GM19023 (cell line): ENCODE data around the gene NCKAP5L.
A peak's percentile ranks its signal among the peaks of the same experiment; 100 is the strongest.
"Not testable (repeated sequence)": the region's sequence is repeated elsewhere in the genome, so short reads cannot be mapped to it uniquely, and the experiment has no call there.

Experiments
- ATAC-seq: cut with Tn5 transposase; IDR thresholded peaks from one replicate; pipeline ENCODE4 v1.9.1; 2021; ENCODE audit warnings: mild to moderate bottlenecking, moderate library complexity; ENCODE audit not compliant: unreplicated experiment

NCKAP5L gene, protein sequence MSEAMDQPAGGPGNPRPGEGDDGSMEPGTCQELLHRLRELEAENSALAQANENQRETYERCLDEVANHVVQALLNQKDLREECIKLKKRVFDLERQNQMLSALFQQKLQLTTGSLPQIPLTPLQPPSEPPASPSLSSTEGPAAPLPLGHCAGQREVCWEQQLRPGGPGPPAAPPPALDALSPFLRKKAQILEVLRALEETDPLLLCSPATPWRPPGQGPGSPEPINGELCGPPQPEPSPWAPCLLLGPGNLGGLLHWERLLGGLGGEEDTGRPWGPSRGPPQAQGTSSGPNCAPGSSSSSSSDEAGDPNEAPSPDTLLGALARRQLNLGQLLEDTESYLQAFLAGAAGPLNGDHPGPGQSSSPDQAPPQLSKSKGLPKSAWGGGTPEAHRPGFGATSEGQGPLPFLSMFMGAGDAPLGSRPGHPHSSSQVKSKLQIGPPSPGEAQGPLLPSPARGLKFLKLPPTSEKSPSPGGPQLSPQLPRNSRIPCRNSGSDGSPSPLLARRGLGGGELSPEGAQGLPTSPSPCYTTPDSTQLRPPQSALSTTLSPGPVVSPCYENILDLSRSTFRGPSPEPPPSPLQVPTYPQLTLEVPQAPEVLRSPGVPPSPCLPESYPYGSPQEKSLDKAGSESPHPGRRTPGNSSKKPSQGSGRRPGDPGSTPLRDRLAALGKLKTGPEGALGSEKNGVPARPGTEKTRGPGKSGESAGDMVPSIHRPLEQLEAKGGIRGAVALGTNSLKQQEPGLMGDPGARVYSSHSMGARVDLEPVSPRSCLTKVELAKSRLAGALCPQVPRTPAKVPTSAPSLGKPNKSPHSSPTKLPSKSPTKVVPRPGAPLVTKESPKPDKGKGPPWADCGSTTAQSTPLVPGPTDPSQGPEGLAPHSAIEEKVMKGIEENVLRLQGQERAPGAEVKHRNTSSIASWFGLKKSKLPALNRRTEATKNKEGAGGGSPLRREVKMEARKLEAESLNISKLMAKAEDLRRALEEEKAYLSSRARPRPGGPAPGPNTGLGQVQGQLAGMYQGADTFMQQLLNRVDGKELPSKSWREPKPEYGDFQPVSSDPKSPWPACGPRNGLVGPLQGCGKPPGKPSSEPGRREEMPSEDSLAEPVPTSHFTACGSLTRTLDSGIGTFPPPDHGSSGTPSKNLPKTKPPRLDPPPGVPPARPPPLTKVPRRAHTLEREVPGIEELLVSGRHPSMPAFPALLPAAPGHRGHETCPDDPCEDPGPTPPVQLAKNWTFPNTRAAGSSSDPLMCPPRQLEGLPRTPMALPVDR (N-terminal part only)

DNA sequence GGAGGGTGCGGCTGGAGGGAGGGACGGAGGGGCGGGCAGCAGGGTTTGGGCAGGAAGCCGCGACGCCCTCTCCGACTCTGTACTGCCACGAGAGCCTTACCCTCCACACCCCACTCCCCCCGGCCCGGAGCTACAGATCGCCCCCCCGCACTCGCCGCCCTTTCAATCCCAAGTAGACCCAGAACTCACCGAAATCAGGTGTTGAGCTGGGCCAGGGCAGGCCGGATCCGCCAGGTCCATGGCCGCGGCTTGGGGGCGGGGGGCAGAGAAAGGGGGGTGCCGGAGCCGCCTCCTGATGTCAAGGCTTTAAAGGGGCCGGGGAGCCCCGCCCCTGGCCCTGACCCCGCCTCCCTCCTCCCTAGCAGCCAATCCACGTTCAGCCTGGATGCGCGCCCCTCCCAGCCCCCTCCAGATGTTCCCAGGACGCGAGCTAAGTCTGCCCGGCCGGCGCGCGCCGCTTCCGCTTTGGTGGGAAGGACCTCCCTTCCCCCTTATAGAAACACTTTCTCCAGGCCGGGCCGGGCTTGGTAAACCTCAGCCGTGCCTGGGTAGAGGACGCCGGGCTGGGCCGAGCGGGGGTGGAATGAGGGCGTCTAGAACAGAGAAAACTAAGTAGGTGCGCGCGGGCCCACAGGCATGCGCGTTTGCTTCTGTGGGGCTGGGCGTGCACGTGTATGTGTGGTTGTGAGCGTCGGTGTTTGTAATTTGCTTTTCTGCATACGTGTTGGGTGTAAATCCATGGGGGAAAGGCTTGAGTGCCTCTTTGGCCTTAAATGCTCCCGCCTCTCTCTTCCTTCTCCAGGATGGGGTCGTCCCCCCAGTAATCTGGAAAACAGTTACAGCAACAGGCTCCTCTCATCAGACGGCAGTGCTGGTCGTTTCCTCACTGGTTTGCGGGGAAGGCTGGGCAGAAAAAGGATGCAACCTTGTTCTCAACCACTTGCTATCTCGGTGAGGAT, at the start of gene NCKAP5L:
NCKAP5L (minus strand) TSS at position 281 of the 959 bp plus-strand sequence. CDS start 24,369 bp downstream, outside the sequence.
- peak; percentile 94 for ATAC-seq

DNA sequence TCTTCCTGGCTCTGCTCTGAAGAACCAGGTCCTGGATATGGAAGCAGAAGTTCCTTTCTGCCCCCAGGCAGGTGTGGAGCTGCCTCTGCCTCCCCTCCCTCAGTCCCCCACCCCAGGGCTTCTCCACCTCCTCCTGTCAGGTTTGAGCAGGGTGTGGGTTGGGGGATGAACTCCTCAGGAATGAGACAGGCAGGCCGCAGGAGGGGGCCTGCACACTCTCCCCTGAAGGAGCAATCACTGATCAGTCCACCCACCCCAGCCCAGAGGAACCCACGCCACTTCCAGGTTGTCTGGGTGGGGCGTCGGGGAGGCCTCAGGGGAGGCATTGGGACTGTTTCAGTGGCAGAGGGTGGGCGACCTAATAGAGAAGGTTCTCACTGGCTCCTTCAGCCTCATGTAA, 48.9 kb upstream of the NCKAP5L start:
- no peak for ATAC-seq

DNA sequence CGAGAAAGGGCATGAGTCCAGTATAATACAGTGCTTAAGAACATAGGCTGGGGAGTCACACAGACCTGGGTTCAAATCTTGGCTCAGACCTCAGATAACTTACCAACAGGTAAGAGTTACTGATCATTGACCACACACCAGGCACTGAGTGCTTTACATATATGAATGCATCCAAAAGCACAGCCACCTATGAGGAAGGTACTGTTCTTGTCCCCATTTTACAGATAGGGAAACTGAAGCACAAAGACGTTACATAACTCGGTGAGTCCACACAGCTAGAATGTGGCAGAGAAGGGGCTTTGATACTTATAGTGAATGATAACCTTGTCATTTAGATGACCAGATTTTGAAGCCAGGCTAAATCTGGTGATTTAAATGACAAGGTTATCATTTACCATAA, 47.9 kb upstream of the NCKAP5L start:
- ATAC-seq = no peak

DNA sequence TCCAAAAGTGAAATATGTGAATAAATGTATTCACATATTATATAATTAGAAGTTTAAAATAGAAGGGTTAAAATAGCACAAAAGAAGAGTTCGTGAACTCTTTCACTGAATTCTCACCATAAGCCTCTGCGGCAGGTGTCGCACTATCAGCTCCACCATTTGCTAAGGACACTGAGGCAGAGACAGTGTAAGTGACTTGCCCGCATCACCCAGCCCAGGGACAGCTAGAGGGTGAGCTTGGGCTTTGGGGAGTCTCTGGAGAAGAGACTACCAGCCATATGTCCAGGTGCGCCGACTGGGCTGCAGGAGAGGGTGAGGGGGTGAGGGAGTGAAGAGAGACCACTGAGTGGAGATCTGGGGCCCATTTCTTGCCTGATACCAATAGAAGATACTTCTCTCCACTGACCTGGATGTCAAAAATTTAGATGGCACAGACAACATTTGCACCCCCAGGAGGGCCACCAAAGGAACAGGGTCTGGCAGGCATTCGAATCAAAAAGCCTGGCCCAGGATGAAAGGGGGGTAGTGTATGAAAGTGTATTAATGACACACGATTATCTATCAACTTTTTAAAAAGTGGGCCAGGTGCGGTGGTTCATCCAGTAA, 47.0 kb upstream of the NCKAP5L start:
- ATAC-seq = no peak

DNA sequence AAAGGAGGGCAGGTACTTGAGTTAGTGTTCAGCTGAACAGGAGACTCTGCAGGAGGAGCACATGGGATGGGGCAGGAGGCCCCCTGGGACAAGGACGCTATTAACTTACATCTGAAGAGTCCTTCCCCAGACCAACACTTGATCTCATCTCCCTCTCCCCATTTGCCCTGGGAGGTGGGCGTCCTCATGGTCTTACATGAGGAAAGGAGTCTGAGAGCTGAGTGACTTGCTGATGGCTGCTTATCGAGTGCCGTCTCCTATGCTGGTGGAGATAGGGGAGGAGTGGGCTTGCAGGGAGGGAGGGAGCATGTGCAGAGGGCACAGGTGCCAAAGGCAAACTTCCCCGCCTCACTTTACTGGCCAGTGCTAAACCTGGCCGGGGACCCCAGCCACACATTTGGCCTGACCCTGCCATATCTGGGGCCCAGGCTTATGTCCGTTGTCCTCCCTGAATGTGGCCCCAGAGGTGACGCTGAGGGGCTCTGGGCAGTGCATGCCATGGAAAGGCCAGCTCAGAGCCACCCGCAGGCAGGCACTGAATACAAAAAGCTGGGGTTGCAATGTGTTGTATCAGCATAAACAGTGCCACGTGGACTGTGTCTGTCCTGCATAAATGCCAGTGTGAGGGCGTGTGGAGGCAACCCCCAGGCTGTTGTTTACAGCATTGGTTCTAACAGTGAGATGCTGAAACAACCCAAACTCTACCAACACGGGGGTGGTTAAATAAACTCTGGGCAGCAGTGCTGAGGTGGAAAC, 46.1 kb upstream of the NCKAP5L start:
- no peak for ATAC-seq

DNA sequence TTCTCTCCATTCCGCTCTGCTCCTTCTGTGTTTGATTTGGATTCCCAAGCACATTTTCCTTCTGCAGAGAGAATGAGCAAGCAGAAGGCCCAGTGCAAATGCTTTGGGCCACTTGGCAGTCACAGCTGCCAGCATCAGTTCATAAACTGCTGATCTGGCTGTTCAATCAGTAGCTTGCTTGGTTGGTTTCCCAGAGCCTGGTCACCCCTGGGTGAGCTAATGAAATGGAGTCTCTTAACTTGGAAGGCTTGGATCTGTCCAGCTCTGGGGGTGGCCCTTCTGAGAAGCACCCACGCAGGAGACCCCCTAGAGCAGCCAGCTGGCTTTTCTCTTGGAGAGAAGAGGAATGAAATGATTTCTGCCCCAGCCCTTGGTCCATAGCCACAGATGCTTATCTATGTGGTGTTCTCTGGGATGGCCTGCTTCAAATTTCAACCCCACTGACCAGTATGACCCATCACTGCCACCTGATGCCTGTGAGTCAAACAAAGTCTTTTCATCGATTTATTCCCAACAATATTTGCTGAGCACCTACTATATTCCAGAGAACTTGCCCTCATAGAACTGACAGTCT, 45.2 kb upstream of the NCKAP5L start:
- no peak for ATAC-seq

DNA sequence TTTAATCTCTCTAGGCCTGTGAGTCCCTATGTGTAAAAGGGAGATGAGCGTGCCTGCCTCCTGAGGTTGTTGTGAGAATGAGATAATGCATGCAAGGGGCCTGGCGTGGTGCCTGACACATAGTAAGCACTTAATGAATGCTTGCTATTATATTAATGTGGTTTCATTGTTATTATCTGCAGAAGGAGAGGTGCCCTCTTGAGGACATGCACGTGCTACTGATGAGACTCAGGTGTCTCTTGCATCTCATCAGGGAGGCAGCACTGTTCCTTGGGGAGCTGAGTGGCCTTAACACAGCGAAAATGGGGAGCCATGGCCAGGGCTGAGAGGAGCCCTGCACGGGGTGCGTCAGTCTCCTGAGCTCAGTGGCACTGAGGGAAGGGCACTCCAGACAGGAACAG, 44.6 kb upstream of the NCKAP5L start:
- no peak for ATAC-seq

DNA sequence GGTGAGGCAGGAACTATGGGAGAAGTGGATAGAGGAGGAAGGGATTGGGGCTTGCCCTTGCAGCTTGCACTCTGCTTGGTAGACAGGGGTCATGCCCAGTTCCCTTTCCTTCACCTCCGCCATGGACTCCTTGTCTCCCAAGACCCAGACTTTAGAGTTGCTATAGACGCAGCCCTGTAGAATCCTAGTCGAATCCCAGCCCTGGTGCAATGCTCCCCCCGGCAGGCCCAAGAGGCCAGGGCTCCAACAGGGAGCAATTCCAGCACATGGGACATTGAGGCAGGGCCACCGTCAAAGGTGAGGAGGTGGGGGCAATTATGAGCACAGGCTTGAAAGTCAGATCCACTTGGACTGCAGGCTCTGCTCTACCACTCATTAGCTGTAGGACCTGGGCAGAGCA, 44.2 kb upstream of the NCKAP5L start:
- no peak for ATAC-seq

DNA sequence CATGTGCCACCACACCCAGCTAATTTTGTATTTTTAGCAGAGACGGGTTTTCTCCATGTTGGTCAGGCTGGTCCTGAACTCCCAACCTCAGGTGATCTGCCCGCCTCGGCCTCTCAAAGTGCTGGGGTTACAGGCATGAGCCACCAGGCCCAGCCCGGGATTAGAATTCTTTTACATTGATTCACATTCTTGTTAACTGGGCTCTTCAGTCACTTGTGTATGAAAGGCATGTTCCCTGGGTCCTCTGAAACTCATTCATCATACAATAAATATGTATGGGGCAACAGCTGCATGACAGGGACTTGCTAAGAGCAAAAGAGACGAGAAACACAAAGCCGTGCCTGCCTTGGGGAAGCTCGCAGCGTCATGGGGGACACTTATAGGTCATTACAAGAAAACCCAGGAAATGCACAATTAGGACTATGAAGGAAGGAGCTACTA, 43.6 kb upstream of the NCKAP5L start:
- not testable (repeated sequence) for ATAC-seq

DNA sequence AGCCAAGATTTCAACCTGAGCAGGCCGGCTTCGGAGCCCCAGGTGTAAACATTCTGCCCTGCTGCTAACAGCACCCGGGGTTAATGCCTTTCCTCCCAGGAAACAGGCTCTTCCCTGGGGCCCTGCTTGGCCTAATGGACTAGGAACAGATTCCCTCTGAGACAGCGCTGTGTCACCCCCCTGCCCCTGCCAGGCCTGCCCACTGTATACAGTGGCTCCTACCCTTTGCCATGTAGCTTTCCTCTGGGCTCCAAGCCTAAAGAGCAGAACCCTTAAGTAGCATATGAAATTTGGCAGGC, 43.0 kb upstream of the NCKAP5L start:
- no peak for ATAC-seq

DNA sequence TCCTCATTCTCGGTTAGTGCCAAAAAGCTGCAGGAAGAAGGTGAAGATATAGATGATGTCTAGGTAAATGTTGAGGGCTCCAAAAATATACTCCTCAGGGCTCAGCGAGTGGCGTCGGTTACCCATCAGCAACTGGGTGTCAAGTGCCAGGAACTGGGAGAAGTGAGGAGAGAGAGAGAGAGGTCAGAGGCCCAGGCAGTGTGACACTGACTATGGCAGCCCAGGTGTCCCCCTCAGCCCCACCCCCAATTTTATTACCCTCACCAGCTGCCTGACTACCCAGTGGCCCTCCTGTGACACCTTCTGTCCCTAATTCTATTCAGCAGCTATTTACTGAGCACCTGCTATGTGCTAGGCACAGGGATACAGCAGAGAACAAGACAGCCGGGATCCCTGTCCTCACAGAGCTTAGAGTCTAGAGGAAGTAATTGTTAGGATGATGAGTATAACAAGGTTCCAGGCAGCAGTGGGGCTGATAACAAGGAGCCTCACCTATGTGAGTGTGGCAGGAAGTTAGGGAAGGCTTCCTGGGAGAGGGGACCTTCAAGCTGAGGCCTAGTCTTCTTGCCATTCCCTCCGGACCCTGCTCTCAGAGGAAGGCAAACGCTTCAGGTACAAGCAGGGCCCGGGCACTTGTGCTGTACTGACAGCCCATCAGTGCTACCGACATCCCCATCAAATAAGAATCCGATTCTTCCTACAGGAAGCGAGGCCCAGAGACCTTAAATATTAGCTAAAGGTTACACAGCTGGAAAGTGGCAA, 42.5 kb upstream of the NCKAP5L start:
- ATAC-seq = no peak

DNA sequence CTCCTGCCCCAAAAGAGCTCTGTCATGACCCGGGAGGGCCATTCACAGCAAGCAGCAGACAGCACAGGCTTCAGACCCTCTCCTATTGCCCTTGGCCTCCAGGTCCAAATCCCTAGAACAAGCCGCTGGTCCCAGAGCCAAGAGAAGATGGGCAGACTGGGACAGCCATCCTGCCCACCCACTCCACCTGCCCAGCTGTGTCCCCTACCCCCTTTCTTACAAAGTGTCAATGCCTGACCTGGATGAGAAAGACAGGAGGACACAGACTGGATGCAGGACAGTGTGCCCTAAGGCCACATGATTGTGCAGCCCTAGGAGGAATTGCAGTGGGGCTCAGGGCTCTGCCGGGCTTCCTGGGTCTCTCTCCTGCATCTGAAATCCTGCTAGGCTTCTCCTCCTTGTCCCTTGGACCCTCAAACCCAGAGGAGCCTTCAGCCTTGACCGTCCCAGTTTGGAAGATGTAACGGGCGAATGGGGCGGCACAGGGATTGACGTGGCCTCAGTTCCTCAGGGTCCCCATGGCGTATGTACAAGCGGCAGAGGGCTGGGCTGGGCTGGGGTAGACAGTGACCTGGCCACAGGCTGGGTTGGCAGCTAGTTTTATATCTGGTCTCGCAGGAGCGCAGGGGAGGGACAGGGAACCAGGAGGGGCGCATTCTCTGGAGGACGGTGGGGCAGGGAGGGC, 41.7 kb upstream of the NCKAP5L start:
- ATAC-seq = no peak

DNA sequence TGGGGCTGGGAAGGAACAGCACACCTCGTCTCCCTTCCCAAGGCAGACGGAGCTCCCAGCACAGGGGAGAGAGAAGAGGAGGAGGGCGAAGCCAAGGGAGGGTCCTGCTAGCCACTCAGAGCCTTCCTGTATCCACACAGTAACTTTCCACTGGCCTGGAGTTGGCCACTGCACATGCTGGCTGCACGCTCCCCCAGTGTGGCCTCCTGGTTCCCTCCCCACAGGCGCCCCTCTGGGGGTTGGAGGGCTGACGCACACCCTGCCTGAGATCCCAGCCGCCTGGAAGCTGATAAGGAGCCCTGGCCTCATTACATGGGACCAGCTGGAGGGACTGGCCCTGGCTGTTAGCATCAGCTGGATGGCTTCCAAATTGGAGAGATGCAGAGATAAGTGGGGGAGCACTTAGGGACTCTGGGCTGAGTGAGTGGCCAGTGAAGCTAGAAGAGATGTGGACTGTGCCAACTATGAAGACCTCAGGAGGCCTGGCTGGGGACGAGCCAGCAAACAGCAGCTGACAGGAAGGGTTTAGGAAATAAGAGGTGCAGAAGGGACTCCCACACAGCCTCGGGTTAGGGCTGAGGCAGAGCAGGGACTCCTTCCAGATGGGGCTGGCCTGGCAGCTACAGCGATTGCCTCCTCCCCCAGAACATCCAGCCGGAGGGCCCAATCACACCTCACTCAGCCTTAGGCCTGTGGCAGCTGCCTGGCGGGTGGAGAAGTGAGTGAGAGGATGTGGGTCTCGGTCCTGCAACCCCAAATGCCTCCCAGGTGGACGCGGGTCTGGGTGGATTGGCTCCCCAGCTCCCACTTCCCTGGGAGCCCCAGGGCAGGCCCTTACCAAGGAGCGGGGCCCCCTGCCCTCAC, 41.0 kb upstream of the NCKAP5L start:
- ATAC-seq = no peak

DNA sequence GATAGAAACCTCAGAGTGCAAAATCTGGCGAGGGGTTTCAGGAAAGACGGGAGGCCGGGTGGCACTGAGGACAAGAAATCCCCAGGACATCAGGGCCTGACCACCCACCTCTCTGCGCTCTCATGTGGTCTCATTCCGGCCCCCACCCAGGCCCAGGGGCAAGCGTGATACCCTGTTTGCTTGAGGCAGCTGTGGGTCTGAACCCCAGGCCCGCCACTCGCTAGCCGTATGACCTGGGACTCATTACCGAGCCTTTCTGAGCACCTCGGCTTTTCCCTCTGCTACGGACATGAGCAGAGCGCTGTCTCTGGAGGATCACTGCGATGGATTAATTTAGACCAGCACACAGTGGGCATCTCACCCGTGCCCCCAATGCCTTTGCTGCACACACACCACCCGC, 40.2 kb upstream of the NCKAP5L start:
- no peak for ATAC-seq

DNA sequence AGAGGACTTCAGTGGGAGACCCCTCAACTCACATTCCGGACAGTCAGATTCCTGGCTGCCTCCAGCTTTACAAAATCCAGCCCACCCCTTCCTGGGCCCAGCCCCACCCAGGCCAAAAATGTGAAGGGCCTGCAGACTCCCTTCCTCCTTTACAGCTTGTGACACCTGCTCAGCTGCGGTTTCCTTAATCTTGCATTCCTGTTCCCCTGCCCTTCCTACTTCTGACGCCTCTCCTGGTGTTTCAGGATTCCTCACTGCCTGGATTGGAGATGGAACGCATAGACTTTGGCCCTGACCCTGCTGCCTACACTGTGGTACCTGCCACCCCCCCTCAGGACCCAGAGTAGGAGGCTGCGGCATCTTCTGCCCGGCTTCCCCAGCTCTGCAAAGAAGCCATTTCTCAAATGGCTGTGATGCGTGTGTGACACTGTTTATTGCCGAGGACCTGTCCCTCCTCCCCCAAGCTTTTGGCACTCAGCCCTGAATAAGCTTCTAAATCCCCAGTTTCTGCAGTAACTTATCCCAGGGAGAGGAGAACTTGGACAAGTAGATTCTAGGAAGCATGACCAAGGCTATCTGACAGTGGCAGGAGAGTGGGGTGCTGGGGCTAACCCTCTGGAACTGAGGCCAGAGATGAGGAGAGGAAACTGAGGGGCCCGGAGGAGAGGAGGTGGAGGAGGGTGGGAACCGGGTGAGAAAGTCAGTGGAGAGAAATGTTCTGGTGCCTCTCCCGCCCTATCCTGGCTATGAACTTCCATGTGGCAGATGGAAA, 39.5 kb upstream of the NCKAP5L start:
- ATAC-seq = no peak
